ENCODE data around the gene DBP.
"Not testable (repeated sequence)": the region's sequence is repeated elsewhere in the genome, so short reads cannot be mapped to it uniquely, and the experiment has no call there.

Gene DBP

DNA sequence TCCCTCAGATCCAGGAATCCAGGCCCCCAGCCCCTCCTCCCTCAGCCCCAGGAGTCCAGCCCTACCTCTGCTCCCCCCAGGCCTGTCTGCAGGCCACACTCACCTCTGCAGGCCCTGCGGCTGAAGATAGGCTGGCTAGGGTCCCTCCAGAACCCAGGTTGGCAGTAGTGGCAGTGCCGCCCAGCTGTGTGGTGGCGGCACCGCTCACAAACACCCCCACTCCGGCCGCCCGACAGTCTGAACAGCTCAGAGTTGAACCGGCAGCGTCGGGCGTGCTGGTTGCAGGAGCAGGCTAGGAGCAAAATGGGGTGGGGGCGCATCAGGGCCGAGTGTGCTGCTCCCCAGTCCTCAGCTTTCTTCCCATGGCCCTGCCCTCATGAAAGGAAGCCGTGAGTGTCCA is 27.3 kb upstream of the DBP start:
- no peak for DNase-seq

DNA sequence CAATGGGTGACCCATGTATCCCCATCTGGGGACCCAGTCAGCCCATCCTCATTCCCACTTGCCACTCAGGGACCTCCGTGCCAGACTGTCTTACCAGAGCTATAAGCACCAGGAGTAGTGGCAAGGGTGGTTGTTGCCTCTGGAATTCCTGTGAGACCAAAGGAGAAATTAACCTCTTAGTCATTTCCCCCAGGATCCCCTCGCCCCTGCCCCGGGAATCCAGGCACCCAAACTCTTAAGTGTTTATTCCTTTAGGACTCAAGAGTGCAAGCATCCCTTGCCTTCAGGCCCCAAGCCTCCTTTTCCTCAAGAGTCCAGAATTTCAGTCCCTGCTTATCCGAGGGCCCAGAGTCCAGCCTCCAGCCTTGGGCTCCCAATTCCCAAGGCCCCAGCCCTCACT is 26.5 kb upstream of the DBP start:
- DNase-seq: no peak

DNA sequence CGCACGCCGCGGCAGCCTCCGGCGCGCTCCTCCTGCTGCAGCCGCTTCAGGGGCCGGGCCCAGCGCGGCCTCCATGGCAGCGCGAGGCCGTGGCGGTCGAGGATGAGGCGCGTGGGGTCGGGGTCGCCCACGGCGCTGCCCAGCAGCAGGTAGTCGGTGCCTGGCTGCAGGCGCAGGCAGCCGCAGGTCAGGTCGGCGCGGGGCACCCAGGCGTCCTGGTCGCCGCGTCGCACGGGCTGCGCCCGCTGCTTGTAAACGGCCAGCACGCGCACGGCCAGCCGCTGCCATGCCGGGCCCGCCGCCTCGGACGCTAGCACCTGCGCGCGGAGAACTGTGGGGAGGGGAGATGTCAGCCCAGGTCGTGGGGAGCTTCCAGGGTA is 24.5 kb upstream of the DBP start:
- no peak for DNase-seq

DNA sequence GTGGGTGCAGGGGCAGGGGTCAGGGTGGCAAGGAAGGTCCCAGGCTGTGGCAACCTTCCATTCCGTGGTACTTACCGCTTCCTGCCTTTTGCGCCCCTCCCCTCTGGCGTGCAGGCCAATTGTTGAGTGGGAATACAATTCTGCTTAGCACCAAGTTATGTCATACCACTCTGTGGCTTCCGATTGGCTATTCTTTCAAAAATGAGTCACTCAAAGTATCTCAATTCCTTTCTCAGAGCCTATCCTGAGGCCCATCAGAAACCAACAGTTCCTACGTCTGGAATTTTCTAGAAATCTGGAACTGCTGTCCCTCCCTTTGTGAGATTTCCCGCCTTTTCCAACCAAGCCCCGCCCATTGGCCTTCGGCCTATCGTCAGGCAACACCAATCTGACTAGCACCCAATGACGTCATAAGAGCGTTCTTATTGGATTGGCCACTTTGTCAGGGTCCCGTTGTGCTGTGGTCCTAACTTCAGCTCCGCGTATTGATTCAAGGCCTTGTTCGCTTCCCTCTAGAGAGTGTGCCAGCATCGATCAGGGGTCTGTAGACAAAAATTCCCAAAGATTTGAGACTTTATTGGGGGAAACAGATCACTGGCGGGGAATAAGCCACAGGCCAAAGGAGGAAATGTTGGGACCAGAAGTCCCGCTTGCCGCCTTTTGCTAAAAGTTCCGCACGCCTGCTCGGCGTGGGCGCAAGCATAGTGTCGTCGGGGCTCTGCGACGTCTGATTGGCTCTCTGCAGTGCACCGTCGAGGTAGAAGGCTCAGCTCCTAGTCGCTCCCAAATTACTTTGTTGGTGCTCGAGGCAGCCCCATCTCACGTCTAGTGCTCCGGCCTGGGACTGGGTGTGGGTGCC is 23.9 kb upstream of the DBP start:
- peak; percentile 87 for DNase-seq

DNA sequence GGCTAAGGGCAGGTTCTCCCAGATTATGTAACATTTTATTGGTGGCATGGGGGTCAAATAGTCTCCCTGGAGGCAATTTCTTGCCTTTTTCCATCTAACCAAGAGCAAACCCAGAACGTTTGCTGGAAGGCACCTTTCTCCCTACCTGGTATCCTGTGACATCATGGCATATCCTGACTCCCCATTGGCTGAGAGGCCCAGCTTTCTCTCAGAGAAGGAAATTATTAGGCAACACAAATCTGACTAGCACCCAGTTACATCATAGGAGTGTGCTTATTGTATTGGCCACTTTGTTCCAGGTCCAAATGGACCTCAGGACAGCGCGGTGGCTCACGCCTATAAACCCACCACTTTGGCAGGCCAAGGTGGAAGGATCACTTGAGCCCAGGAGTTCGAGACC is 22.6 kb upstream of the DBP start:
- DNase-seq: no peak

DNA sequence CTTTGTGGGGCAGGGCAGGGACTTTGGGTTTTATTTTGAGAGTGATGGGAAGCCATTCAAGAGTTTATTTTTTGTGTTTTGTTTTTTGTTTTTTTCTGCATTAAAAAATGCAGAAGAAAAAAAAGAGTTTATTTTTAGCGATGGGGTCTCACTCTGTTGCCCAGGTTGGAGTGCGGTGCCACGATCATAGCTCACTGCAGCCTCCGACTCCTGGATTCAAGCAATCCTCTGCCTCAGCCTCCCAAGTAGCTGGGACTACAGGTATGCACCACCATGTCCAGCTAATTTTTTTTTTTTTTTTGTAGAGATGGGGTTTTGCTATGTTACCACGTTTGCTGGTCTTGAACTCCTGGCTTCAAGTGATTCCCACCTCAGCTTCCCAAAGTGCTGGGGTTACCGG is 21.3 kb upstream of the DBP start:
- DNase-seq: no peak

DNA sequence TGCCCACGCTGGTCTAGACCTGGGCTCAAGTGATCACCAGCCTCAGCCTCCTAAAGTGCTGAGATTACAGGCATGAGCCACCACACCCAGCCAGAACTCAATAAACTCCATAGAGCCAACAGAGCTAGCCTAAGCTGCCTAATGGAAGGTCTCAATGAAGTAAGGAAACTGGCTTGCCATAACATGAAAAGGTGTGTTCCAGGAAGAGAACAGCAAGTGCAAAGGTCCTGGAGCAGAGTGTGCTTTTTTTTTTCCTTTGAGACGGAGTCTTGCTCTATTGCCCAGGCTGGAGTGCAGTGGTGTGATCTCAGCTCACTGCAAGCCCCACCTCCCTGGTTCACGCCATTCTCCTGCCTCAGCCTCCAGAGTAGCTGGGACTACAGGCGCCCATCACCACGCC is 20.6 kb upstream of the DBP start:
- not testable (repeated sequence) for DNase-seq

DNA sequence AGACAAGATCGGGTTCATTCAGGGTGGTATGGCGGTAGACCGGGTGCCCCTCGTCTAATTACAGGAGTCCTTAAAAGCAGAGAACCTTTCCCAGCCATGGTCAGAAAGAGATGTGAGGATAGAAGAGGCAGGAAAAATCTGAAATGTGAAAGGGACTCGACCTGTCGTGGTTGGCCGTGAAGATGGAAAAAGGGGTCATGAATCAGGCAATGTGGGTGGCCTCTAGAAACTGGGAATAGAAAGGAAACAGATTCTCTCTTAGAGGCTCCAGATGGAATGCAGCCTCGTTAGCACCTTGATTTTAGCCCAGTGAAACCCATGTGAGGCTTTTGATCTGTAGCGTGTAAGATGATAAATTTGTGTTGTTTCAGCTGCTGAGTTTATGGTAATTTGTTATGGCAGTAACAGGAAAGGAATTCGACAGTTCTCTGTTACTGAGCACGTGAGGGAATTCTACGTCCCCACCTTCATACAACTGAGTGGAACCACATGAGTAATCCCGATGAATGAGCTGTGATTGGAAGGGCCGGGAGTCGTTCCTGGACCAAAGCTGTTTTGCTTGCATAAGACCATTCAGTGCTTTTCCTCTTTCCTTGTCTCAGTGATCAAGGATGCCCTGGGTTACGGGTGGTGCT is 19.8 kb upstream of the DBP start:
- DNase-seq: no peak

DNA sequence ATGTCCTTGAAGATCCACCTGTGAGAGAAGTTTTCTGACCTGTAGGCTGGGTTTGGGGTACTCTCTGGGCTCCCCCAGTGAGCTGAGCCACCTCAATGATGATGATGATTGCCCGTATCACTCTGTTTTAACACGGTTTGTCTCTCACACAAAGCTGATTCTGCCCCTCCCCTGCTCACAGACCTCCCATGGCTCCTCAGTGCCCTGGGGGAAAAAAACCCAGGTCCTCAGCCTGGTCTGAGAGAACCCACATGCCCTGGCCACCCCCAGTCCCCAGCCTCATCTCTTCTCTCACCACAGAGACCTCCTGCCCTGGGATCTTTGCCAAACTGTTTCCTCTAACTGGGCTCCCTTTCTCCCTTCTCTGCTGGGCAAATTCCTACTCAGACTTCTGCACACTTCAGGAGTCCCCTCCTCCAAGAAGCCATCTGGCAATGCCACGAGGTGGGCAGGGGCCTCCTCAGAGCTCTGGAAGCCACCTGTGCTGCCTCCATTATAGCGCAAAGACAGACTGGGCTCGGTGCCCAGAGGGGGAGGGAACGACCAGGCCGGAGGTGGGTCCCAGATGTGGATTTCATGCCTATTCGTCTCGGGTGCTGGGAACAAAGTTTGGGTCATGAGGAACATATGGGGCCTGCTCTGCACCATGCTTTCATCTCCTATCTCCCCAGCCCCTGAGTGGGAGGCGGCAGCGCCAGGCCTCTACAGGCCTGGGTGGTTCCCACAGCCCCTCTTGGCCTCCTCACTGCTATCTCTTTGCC is 17.3 kb upstream of the DBP start:
- DNase-seq: no peak

DNA sequence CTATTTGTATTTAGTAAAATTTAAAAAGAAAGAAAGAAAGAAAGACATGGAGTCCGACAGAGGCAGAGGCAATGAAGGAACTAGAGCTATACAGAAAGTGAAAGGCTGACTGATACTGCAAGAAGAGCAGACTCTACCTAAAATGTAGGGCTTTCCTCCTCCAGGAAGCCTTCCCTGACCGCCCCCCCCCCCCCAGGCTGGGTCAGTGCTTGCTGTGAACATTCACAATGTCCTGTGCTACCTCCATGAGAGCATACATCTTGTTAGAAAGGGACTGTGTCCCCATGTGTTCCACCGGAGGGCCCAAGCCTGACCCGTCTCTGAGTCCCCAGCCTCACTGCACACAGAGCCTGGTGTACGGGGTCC is 14.5 kb upstream of the DBP start:
- no peak for DNase-seq

DNA sequence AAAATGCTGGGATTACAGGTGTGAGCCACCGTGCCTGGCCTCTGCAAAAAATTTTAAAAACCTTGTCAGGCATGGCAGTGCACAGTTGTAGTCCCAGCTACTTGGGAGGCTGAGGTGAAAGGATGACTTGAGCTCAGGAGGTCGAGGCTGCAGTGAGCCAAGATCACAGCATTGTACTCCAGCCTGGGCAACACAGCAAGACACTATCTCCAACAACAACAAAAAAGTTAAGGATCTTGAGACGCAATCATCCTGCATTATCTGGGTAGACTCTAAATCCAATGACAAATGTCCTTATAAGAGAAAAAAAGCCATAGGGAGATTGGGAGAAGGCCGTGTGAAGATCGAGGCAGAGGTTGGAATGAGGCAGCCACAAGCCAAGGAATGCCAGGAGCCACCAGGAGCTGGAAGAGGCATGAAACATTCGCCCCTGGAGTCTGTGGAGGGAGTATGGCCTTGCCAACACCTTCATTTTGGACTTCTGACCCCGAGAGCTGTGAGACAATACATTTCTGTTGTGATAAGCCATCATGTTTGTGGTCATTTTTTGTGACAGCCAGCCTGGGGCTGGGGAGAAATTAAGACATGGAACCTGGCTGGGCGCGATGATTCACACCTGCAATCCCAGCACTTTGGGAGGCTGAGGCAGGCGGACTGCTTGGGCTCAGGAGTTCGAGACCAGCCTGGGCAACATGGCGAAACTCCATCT is 13.9 kb upstream of the DBP start:
- no peak for DNase-seq

DNA sequence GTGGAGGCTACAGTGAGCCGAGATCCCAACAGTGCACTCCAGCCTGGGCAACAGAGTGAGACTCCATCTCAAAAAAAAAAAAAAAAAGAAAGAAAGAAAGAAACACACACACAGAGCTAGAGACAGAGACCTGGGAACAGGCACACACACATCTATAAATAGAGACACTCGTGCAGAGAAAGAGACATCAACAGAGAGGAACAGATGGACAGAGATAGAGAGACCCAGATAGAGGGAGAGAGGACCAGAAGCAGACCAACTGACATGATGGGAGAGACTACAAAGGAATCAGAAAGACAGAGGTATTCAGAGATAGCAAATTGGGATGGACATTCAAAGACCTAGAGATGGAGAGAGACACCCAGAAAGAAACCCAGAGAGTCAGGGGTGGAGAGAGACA is 11.0 kb upstream of the DBP start:
- DNase-seq: no peak

DNA sequence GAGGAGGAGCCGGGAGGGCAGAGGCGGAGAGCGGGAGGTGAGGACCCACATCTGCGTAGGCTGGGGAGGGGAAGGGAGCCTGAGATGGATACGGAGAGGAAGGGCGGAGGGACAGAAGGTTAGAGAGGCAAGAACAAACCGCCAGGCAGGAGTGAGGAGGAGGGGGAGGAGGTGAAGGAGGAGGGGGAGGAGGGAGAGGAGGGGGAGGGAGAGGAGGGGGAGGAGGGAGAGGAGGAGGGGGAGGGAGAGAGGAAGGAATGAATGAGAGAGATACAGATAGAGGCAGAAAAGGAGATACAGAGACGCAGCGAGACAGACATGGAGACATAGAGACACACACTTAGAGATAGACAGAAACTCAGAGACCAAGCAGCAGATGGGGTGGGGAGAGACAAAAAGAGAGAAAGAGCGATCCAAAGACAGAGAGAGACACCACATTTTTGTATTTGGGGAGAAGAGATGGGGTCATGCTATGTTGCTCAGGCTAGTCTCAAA is 9.6 kb upstream of the DBP start:
- DNase-seq: no peak

DNA sequence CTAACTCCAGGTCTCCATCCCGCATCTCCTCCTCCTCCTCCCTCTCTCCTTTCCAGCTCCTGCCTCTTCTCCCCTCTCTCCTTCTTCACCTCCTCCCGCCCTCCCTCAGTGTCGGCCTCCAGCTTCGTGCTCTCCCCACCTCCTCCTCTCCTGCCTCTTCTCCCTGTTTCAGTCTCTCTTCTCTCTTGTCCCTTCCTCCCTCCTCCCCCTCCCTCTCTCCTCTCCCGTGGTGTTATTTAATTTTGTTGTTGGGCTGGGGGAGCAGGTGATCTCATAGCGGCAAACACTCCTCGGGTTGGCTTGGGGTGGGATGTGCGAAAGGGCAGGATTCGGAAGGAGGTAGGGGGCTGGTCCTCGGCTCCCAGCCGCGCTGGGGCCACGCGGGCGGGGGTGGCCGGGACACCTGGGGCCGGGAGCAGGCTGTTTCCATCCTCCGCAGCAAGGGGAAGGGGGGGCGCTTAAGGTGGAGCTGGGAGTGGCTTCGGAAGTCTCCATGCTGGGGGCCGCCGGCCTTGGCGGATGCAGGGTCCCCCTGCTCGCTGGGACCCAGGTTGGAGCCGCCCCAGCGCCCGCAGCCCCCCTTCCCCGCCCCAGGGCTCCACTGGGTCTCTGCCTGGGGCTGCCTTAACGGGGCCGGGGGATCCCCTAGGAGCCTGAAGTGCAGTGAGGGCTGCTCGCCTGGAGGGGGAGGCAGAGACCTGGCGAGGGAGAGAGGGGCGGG is 9.0 kb upstream of the DBP start, which contains the start of gene CA11:
Gene CA11, minus strand, starts transcription at position 187 of the 721 bp plus-strand sequence. CDS start 555 bp downstream, outside the sequence.
- DNase-seq: peak; percentile 90

DNA sequence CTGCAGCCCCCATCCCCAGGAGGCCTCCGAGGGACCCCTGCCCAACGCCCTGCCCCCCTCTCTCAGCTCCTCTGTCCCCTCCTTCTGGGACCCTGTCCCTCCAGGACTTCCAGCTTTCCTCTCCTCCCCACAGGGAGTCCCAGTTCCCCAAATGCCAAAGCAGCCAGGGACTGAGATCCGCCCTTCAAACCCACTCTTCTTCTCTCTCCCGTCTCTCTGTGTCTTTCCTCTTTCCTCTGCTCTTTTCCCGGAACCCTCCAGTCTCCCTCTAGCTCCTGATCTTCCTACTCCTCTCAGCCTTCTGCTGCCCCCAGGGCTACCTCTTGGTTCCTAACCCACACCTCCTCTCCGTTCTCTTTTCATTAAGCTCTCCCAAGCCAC is 8.4 kb upstream of the DBP start:
- DNase-seq: no peak

DNA sequence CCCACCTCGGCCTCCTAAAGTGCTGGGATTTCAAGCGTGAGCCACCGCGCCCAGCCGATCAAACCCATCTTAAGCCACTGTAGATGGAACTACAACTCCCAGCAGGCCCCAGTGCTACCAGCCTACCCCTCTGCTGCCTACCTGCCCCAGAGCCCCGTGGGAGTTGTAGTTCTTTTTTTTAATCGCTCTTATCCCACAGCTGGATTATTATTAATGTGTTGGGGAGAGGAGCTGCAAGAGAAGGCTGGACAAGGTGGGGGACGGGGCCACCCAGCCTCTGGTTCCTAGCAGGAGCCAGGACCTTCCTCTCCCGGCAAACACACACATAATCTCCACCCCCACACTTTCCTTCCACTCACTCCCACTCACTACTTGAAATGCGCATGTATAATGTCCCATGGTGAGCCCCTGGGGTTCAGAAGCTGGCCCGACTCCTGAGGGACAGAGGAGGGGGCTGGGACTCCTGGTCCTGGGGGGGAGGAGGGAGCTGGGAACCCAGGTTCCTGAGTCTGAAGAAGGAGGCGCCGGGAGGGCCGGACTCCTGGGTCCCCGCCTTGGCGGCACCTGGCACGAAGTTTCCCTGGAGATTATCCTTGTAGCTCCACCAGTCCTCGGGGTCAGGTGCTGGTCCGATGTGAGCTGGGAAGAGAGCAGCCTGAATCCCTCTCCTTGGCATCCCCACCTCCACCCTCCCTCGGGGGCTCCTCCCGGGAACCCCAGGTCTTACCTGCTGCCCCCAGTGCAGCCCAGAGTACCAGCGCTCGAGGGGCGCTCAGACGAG is 7.8 kb upstream of the DBP start:
- peak; percentile 82 for DNase-seq

DNA sequence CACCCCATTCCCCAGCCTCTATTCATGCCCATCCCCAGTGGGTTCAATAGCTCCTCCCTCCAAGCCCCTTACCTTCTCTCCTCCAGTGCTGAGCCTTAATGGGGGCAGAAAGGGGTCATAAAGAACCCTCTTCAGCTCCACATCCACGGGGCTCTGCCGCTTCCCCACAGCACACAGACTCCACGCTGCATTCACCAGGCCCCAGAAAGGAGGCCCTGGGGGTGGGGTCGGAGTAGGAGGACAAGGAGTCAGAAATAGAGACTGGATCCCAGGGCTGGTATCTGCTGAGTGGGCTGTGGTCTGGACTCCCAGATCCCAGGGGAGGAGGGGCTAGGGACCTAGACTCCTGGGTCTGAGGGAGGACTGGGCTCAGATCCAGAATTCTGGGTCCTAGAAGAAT is 7.2 kb upstream of the DBP start:
- no peak for DNase-seq

DNA sequence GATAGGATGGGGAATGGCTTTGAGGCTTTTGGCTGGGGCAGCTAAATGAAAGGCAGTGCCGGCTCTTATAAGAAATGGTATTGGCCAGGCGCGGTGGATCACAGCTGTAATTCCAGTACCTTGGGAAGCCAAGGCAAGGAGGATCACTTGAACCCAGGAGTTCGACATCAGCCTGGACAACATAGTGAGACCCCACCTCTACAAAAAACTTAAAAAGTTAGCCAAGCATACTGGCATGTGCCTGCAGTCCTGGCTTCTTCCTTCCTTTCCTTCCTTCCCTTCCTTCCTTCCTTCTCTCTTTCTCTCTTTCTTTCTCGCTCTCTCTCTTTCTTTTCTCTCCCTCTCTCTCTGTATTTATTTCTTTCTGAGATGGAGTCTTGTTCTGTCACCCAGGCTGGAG is 5.7 kb upstream of the DBP start:
- DNase-seq: no peak

DNA sequence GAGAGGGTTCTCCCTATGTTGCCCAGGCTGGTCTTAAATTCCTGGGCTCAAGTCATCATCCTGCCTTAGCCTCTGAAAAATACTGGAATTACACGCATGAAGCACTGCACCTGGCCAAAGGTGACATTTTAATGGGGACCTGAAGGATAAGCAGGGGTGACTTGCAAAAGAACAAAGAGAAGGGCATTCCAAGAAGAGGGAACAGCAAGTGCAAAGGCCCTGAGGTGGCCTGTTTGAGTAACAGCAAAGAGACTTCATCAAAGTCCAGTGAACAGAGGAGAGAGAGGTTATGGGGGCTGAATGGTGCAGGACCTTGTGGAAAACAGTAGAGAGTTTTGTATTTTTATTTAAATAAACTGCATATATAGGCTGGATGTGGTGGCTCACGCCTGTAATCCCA is 4.7 kb upstream of the DBP start:
- no peak for DNase-seq

DNA sequence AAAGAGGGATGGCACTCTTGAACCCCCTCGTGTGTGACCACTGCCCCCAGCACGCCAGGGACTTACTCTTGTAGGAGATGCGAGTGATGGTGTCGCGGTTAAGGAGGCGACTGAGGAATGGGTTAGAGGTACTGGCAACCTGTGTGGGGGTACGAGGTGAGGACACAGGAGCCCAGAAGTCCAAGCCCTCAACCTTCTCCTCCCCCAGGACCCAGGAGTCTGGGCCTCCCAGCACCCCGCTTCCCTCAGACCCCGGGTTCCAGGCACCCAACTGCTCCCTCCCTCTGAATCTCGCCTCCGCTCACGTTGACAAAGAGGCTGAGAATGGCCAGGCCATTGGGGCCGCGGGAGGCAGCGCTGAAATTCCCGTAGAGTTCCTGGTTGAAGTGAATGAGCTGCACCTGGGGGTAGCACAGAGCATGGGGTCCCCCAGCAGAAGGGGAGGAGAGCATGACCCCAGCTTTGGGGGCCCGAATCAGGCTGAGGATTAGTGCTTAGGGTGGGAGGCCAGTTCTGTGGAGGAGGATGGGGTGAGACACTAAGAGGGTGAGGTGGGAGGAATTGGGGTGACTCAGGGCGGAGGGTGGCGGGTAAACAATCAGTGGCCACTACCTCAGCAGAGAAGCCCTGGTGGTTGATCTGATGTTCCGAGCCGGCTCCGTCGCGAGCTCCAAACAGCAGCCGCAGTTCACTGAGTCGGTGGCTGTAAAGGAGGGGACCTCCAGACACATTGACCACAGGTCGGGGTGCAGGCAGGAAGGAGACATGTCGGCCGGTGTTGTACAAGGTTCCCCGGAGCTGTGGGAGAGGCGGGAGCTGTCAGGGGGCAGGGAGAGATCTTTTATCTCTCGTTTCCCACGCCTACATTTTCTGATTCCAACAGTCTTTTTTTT is 2.5 kb upstream of the DBP start:
- peak; percentile 6 for DNase-seq

Data from stimulated activated CD4-positive, alpha-beta T cell treated with anti-CD3 and anti-CD28 coated beads, Interleukin-4, amount 100 ng/mL, for 24 hours (primary cell).